ENCODE results near the gene SOX5. TPM values are rescaled to one million over a fixed set of nuclear protein-coding genes. Genes with fewer than 3 reads are reported as not detected.
"Not testable (repeated sequence)": the region's sequence is repeated elsewhere in the genome, so short reads cannot be mapped to it uniquely, and the experiment has no call there.

SOX5 gene
- total RNA-seq, 1 donor from 2014 or later: 11.1 TPM

DNA sequence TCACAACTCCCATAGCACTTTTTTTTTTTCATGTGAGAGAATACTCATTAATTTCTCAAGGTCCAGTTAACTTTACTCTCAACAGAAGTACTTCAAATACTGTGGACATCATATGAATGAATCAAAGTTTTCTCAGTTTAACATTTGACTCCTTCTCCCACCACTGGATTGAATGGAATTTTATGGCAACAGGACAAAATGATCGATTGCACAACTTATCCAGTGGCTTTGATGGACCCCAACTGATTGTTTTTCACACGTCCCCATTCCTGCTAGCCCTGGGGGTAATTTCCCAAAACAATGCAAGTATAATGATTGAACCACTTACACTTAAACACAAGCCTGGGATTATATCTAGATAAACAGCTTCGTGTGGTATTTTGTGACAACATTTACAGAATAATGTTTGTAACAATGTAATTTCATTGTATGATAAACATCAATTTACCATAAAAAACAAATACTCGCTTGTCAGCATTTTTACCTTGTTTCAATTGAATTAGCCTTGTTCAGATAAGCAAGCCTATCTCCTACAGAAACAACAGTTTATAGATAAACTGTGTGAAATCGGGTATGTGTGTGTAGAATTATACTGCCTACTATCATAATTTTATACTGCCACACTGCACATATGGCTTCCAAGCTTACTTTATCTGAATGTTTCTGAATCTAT is 60.9 kb downstream of the SOX5 start:
- DNase-seq (ENCODE audit: low spot score): no peak
- Mint-ChIP-seq H3K27me3 (ENCODE audit: low read depth) (no peaks in the 10 kb centered on the region), H3K4me3 (ENCODE audit: unreplicated experiment) (no peak overlapping the region), H3K36me3 (ENCODE audit: low read depth) (peaks cover 2% of the 10 kb centered on the region), H3K9me3 (ENCODE audit: low read depth) (peaks cover 2% of the 10 kb centered on the region), H3K27ac (ENCODE audit: unreplicated experiment) (peak overlapping the region; percentile 10), H3K4me1 (ENCODE audit: low read depth) (peaks cover 17% of the 10 kb centered on the region)
- TF ChIP-seq, protein P1, sequence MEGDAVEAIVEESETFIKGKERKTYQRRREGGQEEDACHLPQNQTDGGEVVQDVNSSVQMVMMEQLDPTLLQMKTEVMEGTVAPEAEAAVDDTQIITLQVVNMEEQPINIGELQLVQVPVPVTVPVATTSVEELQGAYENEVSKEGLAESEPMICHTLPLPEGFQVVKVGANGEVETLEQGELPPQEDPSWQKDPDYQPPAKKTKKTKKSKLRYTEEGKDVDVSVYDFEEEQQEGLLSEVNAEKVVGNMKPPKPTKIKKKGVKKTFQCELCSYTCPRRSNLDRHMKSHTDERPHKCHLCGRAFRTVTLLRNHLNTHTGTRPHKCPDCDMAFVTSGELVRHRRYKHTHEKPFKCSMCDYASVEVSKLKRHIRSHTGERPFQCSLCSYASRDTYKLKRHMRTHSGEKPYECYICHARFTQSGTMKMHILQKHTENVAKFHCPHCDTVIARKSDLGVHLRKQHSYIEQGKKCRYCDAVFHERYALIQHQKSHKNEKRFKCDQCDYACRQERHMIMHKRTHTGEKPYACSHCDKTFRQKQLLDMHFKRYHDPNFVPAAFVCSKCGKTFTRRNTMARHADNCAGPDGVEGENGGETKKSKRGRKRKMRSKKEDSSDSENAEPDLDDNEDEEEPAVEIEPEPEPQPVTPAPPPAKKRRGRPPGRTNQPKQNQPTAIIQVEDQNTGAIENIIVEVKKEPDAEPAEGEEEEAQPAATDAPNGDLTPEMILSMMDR (IDR thresholded peaks at IDR 0.05): no peak

DNA sequence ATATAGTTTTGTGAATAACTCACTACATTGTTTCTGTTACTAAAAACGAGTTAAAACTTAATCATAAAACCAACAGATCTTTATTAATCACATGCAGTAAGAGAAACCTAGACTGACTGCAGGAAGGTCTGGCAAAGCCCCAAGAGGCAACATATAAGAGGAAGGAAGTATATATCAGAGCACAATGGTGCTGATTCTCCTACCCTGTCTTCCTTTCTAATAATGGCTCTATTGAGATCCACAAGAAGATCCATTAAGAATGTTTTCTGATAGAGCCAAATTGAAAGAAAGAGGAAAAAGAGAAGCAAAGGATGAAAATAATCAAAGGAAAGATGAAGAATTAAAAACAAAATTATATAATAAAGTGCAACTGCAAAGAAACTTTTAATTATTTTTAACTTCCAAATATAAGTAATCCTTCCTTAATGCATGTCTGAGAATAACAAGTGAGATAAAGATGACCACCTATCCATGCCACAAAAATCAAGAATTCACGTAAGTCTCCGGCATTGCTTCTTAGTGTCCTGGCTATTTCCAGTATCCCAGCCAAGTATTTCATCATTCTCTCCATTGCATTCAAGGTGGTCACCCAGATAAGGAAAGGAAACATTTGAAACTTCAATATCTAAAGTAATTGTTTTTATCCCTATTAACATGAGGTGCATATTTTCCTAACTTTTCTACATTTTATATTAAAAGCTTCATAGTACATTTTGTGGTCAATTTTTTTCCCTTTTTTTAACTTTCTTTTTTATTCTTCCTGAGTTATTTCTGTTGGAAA is 62.2 kb downstream of the SOX5 start:
- Mint-ChIP-seq H3K4me1 (ENCODE audit: low read depth) (peaks cover 15% of the 10 kb centered on the region), H3K4me3 (ENCODE audit: unreplicated experiment) (no peak overlapping the region), H3K27me3 (ENCODE audit: low read depth) (no peaks in the 10 kb centered on the region), H3K36me3 (ENCODE audit: low read depth) (no peaks in the 10 kb centered on the region), H3K27ac (ENCODE audit: unreplicated experiment) (peak overlapping the region; percentile 49), H3K9me3 (ENCODE audit: low read depth) (no peaks in the 10 kb centered on the region)
- TF ChIP-seq, protein P1 (IDR thresholded peaks at IDR 0.05): no peak
- no peak for DNase-seq (ENCODE audit: low spot score)

DNA sequence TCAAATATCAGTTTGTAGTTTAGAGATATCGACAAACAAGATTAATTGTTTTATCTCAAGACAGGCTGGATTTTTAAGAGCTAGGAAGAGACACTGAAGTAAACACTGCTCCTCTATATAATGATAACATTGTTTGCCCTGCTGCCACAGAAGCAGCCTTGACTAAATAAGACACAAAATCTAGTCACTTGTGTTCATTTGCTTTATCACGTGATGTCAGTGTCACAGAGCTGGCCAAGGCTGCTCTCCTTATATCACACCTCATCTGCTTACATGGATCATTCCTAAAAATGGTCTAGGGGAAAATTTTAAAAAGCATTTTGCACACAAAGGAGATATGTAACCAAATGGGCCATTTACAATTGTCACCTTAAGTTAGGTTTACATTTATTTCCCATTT is 64.1 kb downstream of the SOX5 start:
- Mint-ChIP-seq H3K4me1 (ENCODE audit: low read depth) (peaks cover 15% of the 10 kb centered on the region), H3K27ac (ENCODE audit: unreplicated experiment) (no peak overlapping the region), H3K4me3 (ENCODE audit: unreplicated experiment) (no peak overlapping the region), H3K9me3 (ENCODE audit: low read depth) (no peaks in the 10 kb centered on the region), H3K36me3 (ENCODE audit: low read depth) (no peaks in the 10 kb centered on the region), H3K27me3 (ENCODE audit: low read depth) (no peaks in the 10 kb centered on the region)
- no peak for DNase-seq (ENCODE audit: low spot score)
- TF ChIP-seq, protein P1 (IDR thresholded peaks at IDR 0.05): no peak

DNA sequence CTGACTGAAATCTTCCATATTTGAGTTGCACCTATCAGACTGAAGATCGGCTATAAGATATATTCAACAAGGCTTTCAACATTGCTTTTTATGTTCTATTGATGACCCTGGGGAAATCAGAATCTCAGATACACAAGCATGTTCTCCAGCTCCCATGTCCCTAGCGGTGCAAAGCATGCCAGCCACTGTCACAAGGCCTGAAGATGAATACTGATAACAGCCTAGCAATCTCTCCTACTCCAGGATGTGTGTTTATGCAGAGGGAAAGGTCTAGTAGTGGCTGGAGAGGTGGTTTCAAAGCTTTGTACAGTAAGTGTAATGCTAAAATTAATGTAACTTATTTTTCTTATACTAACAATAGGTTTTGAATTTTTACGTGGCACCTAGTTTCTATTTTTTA is 64.6 kb downstream of the SOX5 start:
- Mint-ChIP-seq H3K27ac (ENCODE audit: unreplicated experiment) (no peak overlapping the region), H3K4me1 (ENCODE audit: low read depth) (peaks cover 15% of the 10 kb centered on the region), H3K9me3 (ENCODE audit: low read depth) (no peaks in the 10 kb centered on the region), H3K4me3 (ENCODE audit: unreplicated experiment) (no peak overlapping the region), H3K27me3 (ENCODE audit: low read depth) (no peaks in the 10 kb centered on the region), H3K36me3 (ENCODE audit: low read depth) (no peaks in the 10 kb centered on the region)
- TF ChIP-seq, protein P1 (IDR thresholded peaks at IDR 0.05): no peak
- no peak for DNase-seq (ENCODE audit: low spot score)

DNA sequence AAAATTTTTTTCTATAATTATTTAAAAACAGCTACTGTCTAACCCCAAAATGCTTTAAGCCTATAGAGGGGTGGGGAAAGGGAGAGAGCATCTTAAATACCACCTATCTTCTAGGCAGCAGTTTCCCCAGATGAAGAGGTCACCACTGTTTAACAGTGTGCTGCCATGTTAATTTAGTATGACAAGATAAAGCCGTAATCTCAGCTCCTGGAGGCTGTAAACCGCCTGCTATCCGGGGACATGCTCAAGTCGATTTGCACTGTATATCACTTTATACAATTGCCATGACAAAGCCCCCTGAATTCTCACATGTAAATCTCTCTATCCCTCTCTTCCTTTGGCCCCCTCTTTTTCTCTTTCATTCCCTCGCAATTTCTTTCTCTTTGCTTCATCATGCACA is 68.5 kb downstream of the SOX5 start:
- Mint-ChIP-seq H3K36me3 (ENCODE audit: low read depth) (no peaks in the 10 kb centered on the region), H3K9me3 (ENCODE audit: low read depth) (no peaks in the 10 kb centered on the region), H3K4me1 (ENCODE audit: low read depth) (no peaks in the 10 kb centered on the region), H3K27ac (ENCODE audit: unreplicated experiment) (no peak overlapping the region), H3K4me3 (ENCODE audit: unreplicated experiment) (no peak overlapping the region), H3K27me3 (ENCODE audit: low read depth) (no peaks in the 10 kb centered on the region)
- no peak for DNase-seq (ENCODE audit: low spot score)
- TF ChIP-seq, protein P1 (IDR thresholded peaks at IDR 0.05): no peak

DNA sequence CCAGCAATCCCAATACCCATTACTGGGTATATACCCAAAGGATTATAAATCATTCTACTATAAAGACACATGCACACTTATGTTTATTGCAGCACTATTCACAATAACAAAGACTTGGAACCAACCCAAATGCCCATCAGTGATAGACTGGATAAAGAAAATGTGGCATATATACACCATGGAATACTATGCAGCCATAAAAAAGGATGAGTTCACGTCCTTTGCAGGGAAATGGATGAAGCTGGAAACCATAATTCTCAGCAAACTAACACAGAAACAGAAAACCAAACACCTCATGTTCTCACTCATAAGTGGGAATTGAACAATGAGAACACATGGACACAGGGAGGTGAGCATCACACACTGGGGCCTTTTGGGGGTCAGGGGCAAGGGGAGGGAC is 72.9 kb downstream of the SOX5 start:
- not testable (repeated sequence) for H3K4me3 Mint-ChIP-seq (ENCODE audit: unreplicated experiment); H3K9me3 Mint-ChIP-seq (ENCODE audit: low read depth); H3K36me3 Mint-ChIP-seq (ENCODE audit: low read depth); H3K4me1 Mint-ChIP-seq (ENCODE audit: low read depth); DNase-seq (ENCODE audit: low spot score); H3K27me3 Mint-ChIP-seq (ENCODE audit: low read depth); H3K27ac Mint-ChIP-seq (ENCODE audit: unreplicated experiment)

Data from chondrocyte (in vitro differentiated cells).